NCI-H2227 (cell line): Measurements from ENCODE around the gene DNA2.

Experiments
- DNase-seq: peaks from one replicate; lab custom pipeline; 2025; ENCODE audit not compliant: unreplicated experiment; lab: John Stamatoyannopoulos, UW

The DNA2 gene

GRCh38 chr10:68446179-68446578 lies 25.6 kb downstream of the DNA2 start:
- DNase-seq, result no peak

GRCh38 chr10:68442971-68443370 lies 28.8 kb downstream of the DNA2 start:
- no peak for DNase-seq

DNA sequence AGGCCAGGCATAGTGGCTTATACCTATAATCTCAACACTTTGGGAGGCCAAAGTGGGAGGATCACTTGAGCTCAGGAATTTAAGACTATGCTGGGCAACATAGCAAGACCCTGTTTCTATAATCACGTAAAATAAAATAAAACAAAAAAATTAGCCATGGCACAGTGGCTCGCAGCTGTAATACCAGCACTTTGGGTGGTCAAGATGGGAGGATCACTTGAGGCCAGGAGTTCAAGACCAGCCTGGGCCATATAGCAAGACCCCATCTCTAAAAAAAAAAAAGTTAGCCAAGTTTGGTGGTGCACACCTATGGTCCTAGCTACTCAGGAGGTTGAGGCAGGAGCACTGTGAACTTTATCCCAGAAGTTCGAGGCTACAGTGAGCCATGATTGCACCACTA lies 30.9 kb downstream of the DNA2 start:
- no peak for DNase-seq

GRCh38 chr10:68435803-68436202 lies 36.0 kb downstream of the DNA2 start:
- no peak for DNase-seq

- no peak for DNase-seq
Observed at GRCh38 chr10:68434657-68435056, 37.1 kb downstream of the DNA2 start.

GRCh38 chr10:68428396-68429104 lies 43.2 kb downstream of the DNA2 start:
- DNase-seq, result no peak

DNA sequence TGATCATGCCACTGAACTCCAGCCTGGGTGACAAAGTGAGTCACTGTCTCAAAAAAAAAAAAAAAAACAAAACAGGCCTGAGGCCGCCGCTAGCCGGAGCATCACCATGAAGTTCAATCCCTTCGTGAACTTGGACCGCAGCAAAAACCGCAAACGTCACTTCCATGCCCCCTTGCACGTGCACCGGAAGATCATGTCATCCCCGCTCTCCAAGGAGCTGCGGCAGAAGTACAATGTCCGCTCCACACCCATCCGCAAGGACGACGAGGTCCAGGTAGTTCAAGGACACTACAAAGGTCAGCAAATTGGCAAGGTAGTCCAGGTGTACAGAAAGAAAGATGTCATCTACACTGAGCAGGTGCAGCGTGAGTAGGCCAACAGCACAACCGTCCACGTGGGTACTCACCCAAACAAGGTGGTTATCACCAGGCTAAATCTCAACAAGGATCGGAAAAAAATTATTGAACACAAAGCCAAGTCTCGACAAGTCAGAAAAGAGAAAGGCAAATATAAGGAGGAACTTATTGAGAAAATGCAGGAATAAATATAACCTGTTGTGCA lies 47.2 kb downstream of the DNA2 start:
- no peak for DNase-seq

GRCh38 chr10:68423522-68423921 lies 48.3 kb downstream of the DNA2 start:
- DNase-seq, result no peak

DNA sequence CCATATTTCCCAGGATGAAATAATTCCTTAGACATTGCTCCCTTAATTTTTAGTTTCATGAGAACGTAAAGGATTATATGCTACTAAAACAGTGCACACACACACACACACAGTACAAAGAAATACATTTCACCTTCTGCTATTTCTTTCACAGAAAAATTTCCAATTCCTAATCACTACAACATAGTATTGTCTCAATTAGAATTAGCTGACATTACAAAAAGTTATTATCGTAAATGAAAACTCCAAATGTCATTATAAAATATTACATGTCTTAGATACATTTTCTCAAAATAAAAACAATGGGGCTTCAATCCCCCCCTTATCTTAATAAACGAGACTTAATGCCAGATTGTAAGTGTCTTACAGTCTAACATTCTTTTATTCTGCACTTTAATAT lies 52.4 kb downstream of the DNA2 start:
- DNase-seq, result no peak

- no peak for DNase-seq
Observed at GRCh38 chr10:68408898-68409518, 62.8 kb downstream of the DNA2 start.

GRCh38 chr10:68406815-68407548 lies 64.8 kb downstream of the DNA2 start, which contains the start of gene RUFY2:
Gene RUFY2, minus strand, starts transcription at chr10:68407277. Its CDS starts 88 bp downstream, at chr10:68407189.
- peak; percentile 87 for DNase-seq

- DNase-seq, result peak; percentile 78
Observed at GRCh38 chr10:68406111-68406814, 65.5 kb downstream of the DNA2 start.

DNA sequence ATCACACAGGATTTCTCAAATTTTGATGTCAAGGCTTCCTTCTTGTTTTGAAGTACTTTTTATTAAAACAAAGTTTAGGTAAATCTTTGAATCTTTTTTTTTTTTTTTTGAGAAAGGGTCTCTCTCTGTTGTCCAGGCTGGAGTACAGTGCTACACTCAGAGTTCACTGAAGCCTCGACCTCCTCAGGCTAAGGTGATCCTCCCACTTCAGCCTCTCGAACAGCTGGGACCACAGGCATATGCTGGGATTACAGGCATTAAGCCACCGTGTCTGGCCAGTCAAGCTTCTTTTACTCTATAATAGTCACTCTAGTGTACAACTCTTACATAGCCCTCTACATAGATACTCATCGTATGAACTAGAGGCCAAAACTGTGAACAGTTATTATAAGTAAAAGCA lies 68.1 kb downstream of the DNA2 start:
- DNase-seq, result no peak

GRCh38 chr10:68402276-68402675 lies 69.5 kb downstream of the DNA2 start:
- DNase-seq, result no peak

- no peak for DNase-seq
Observed at GRCh38 chr10:68397005-68397404, 74.8 kb downstream of the DNA2 start.

DNA sequence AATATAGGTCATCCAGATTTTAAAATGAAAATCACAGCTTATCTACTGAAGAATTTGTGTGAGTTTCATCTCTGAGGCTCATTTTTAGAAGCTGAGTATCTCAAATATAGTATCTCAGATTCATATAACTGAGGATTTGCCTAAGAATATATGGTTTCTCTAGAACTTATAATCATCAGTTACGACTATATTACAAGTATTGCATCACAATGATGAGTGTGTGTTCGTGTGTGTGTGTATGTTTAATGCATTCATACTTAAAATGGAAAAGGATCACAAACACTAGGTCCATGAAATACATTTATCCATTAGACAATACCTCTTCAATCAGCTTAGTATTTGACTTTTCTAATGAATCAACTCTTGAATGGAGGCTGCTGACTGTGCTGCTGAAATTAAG lies 86.0 kb downstream of the DNA2 start:
- no peak for DNase-seq

- DNase-seq, result no peak
Observed at GRCh38 chr10:68371604-68372003, 100.2 kb downstream of the DNA2 start.

DNA sequence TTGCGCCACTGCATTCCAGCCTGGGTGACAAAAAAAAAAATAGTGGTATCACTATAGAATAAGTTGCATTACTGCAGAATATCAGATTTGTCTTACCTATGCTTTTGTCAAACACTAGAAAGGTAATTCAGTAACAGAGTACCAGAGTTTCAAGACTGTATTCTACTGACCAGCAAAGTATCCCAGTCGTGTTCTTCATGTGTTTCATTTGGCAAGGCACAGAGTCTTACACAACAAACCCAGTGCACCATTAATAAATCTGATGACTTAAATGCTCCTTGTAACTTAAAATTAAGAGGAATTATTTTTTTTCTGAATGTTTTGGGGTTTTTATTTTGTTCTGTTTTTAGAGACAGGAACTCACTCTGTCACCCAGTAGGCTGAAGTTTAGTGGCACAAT lies 104.7 kb downstream of the DNA2 start:
- no peak for DNase-seq

- DNase-seq, result no peak
Observed at GRCh38 chr10:68366600-68366999, 105.2 kb downstream of the DNA2 start.

GRCh38 chr10:68365611-68366010 lies 106.2 kb downstream of the DNA2 start:
- no peak for DNase-seq
